Measurements from ENCODE around the gene CYP27B1. TPM values are rescaled to one million over a fixed set of nuclear protein-coding genes. Genes with fewer than 3 reads are reported as not detected.

CYP27B1 gene
- total and polyA plus RNA-seq, 2 donors (not counting 3 experiments of a cell fraction or from before 2014, with no cell fraction given) = 0.62 to 2.7 TPM

DNA sequence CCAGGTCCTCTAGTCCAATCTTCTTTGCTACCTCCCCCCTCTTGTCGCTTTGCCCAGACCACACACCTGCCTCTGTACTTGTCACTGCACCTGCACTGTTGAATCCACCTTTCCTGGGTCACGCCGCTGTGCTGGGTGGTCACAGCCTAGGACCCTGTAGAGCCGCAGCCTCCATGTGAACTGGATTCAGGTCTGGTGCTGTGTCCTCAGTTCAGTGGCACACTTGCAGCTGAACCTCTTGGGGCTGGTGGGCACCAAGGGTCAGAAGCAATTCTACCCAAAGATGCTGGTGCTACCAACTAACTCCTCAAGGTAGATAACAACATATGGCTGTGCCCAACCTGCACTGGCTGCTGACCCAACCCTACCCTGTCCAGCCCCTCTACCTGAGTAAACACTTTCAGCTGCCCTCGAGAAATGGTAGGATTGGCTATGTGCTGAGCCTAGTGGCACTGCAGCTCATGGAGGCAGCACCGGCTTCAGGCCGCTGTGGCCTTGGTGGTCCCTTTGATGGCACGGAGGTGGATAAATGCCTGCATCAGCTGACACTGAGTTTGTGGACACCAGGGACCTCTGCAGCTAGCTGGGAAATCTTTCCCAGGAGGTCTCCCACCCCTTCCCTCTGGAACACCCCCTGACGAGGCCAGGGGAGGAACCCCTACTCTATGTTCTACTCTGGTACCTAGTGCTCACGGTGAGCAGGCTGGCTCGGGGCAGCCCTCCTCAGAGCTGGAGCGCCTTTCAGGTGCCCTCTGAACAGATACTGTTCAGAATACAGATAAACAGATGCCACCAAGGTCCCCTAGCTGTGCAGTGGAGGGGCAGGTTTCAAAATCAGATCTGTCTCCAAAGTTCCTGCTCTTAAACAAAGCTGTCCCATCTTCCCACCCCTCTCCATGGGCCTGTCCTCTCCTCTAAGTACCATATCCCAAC lies 42.6 kb downstream of the CYP27B1 start:
- Histone ChIP-seq H3K4me1 (ENCODE audit: control insufficient read depth, extremely low read depth, insufficient read depth, low read length) (peaks cover 7% of the 10 kb centered on the region), H3K27me3 (ENCODE audit: control insufficient read depth in 2 of 2, insufficient read depth in 2 of 2, low read length in 2 of 2) (no peaks in the 10 kb centered on the region), H3K9me3 (replicated peaks; ENCODE audit: control insufficient read depth, insufficient read depth, low read length) (no peaks in the 10 kb centered on the region), H3K4me2 (ENCODE audit: insufficient read depth, low read length) (no peak overlapping the region), H3K36me3 (ENCODE audit: control insufficient read depth in 2 of 2, extremely low read depth in 1 of 2, insufficient read depth in 2 of 2, low read length in 2 of 2) (peaks cover 0 to 10% of the 10 kb centered on the region in 2 experiments), H2AFZ (ENCODE audit: low read depth, low read length) (no peak overlapping the region), H3K4me3 (replicated peaks in 1 of 3; ENCODE audit: insufficient read depth in 1 of 3, low read depth in 1 of 3, low read length in 3 of 3) (no peak overlapping the region), H3K27ac (ENCODE audit: insufficient read depth, low read depth, low read length) (no peak overlapping the region), H4K20me1 (replicated peaks; ENCODE audit: control insufficient read depth, extremely low read depth, insufficient read depth, low read length) (no peaks in the 10 kb centered on the region), H3K79me2 (ENCODE audit: control insufficient read depth, insufficient read depth, low read length) (no peaks in the 10 kb centered on the region), H3K9ac (replicated peaks; ENCODE audit: extremely low read depth, insufficient read depth, low read length) (no peak overlapping the region), H3K9me1 (replicated peaks; ENCODE audit: control insufficient read depth, extremely low read depth, insufficient read depth, low read length) (no peaks in the 10 kb centered on the region)
- no TSS peak for BruUV-seq (replicated peaks)
- FAIRE-seq (no peak), DNase-seq (ENCODE audit: low read depth, low spot score) (no peak)
- intact Hi-C loops (cut with micrococcal nuclease) = no loop called here
- dilution Hi-C loops (cut with MboI; ENCODE audit: extremely low pct_ligation_motif_present, low sequenced_read_pairs) = no loop called here
- POLR2A ChIA-PET = no interaction called here
- CTCF ChIA-PET = interaction anchor here (0.9 to 4.6 kb wide), 2 partner anchors 9 to 12 kb away, joined by 3 to 48 read pairs; partner anchors contain the start of gene AGAP2
- TF ChIP-seq POLR2A (IDR thresholded peaks at IDR 0.05; ENCODE audit: low read depth, low read length) = peak; percentile 41
- TF ChIP-seq, protein P1, sequence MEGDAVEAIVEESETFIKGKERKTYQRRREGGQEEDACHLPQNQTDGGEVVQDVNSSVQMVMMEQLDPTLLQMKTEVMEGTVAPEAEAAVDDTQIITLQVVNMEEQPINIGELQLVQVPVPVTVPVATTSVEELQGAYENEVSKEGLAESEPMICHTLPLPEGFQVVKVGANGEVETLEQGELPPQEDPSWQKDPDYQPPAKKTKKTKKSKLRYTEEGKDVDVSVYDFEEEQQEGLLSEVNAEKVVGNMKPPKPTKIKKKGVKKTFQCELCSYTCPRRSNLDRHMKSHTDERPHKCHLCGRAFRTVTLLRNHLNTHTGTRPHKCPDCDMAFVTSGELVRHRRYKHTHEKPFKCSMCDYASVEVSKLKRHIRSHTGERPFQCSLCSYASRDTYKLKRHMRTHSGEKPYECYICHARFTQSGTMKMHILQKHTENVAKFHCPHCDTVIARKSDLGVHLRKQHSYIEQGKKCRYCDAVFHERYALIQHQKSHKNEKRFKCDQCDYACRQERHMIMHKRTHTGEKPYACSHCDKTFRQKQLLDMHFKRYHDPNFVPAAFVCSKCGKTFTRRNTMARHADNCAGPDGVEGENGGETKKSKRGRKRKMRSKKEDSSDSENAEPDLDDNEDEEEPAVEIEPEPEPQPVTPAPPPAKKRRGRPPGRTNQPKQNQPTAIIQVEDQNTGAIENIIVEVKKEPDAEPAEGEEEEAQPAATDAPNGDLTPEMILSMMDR (IDR thresholded peaks at IDR 0.05; ENCODE audit: extremely low read depth in 1 of 2, insufficient read depth in 1 of 2, low read depth in 1 of 2, low read length in 2 of 2) = no peak
- TF ChIP-seq MYC (IDR thresholded peaks at IDR 0.05; ENCODE audit: low read depth, low read length) = no peak
- no peak for TF ChIP-seq GATA2 (IDR thresholded peaks at IDR 0.05; ENCODE audit: insufficient read depth, insufficient read length, low read depth, low read length)

DNA sequence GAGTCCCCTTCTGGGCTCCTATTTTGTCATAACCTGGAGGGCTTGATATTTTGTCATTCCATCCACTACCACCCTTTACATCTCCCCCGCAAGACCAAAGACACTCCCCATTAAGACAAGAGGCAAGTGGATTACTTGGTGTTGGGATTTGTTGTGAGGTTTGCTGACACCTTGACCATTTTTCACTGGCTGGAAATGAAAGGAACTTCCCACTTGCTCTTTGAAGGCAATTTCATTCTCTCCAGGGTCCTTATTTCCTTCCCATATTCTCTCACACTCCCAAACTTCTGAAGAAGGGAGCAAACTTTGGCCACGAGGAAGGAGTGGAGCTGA lies 43.3 kb downstream of the CYP27B1 start:
- BruUV-seq (replicated peaks) = no TSS peak
- CTCF ChIA-PET = interaction anchor here (0.9 to 4.6 kb wide), 2 partner anchors 9 to 13 kb away, joined by 3 to 48 read pairs; partner anchors contain the start of gene AGAP2

More for the DNA sequence above, 43.3 kb downstream of the CYP27B1 start:
- TF ChIP-seq, protein P1 (IDR thresholded peaks at IDR 0.05; ENCODE audit: extremely low read depth in 1 of 2, insufficient read depth in 1 of 2, low read depth in 1 of 2, low read length in 2 of 2) = no peak
- TF ChIP-seq, protein P2, sequence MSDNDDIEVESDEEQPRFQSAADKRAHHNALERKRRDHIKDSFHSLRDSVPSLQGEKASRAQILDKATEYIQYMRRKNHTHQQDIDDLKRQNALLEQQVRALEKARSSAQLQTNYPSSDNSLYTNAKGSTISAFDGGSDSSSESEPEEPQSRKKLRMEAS (IDR thresholded peaks at IDR 0.05; ENCODE audit: insufficient read depth, insufficient read length) = no peak
- no peak for TF ChIP-seq POLR2AphosphoS5 (IDR thresholded peaks at IDR 0.05; ENCODE audit: insufficient read depth, low read depth, low read length)
- TF ChIP-seq MYC (IDR thresholded peaks at IDR 0.05; ENCODE audit: low read depth, low read length) = no peak
- no peak for TF ChIP-seq POLR2A (IDR thresholded peaks at IDR 0.05; ENCODE audit: low read depth, low read length)
- TF ChIP-seq JUN (IDR thresholded peaks at IDR 0.05; ENCODE audit: borderline replicate concordance, insufficient read depth, insufficient read length, low read depth) = no peak
- TF ChIP-seq EZH2 (IDR thresholded peaks at IDR 0.05; ENCODE audit: borderline replicate concordance, low read depth, low read length, severe bottlenecking) = no peak
- Histone ChIP-seq H2AFZ (ENCODE audit: low read depth, low read length) (no peak overlapping the region), H3K9me3 (replicated peaks; ENCODE audit: control insufficient read depth, insufficient read depth, low read length) (no peaks in the 10 kb centered on the region), H3K27ac (ENCODE audit: insufficient read depth, low read depth, low read length) (no peak overlapping the region), H3K36me3 (ENCODE audit: control insufficient read depth in 2 of 2, extremely low read depth in 1 of 2, insufficient read depth in 2 of 2, low read length in 2 of 2) (peaks cover 0 to 16% of the 10 kb centered on the region in 2 experiments), H3K9ac (replicated peaks; ENCODE audit: extremely low read depth, insufficient read depth, low read length) (no peak overlapping the region), H4K20me1 (replicated peaks; ENCODE audit: control insufficient read depth, extremely low read depth, insufficient read depth, low read length) (no peaks in the 10 kb centered on the region), H3K79me2 (ENCODE audit: control insufficient read depth, insufficient read depth, low read length) (no peaks in the 10 kb centered on the region), H3K4me1 (ENCODE audit: control insufficient read depth, extremely low read depth, insufficient read depth, low read length) (peaks cover 7% of the 10 kb centered on the region), H3K27me3 (ENCODE audit: control insufficient read depth in 2 of 2, insufficient read depth in 2 of 2, low read length in 2 of 2) (no peaks in the 10 kb centered on the region), H3K4me3 (replicated peaks in 1 of 3; ENCODE audit: insufficient read depth in 1 of 3, low read depth in 1 of 3, low read length in 3 of 3) (no peak overlapping the region), H3K4me2 (ENCODE audit: insufficient read depth, low read length) (no peak overlapping the region), H3K9me1 (replicated peaks; ENCODE audit: control insufficient read depth, extremely low read depth, insufficient read depth, low read length) (no peaks in the 10 kb centered on the region)
- intact Hi-C loops (cut with micrococcal nuclease) (no loop called here), dilution Hi-C loops (cut with MboI; ENCODE audit: extremely low pct_ligation_motif_present, low sequenced_read_pairs) (no loop called here)
- FAIRE-seq = no peak
- DNase-seq (ENCODE audit: low read depth, low spot score) = no peak
- POLR2A ChIA-PET = no interaction called here

All from endothelial cell of umbilical vein (primary cell).